Bronchial epithelial cell (primary cell): ENCODE results near the gene ZNF70. TPM values are rescaled to one million over a fixed set of nuclear protein-coding genes. Genes with fewer than 3 reads are reported as not detected.

Source experiments
- DNase-seq: peaks from one replicate; pipeline ENCODE4 v3.0.0-alpha.2; 2010; ENCODE audit warnings: low read depth
- FAIRE-seq: peaks from 2 replicates; lab custom pipeline; 2011; peaks lifted over from hg19 to GRCh38; lab: Jason Lieb, UNC
- H3K27me3 ChIP-seq: 2 replicates; pipeline ENCODE4 v1.5.1; 2011; ENCODE audit warnings: low read length; ENCODE audit not compliant: control insufficient read depth, insufficient read depth
- H3K36me3 ChIP-seq: 2 replicates; pipeline ENCODE4 v1.5.1; 2011; ENCODE audit warnings: low read length; ENCODE audit not compliant: control insufficient read depth, insufficient read depth
- H3K4me3 ChIP-seq: 2 replicates; pipeline ENCODE4 v1.5.1; 2011; ENCODE audit warnings: mild to moderate bottlenecking, low read depth, low read length, control low read depth
- CTCF ChIP-seq: IDR thresholded peaks from 2 replicates; pipeline ENCODE4 v1.5.1; 2011; ENCODE audit warnings: mild to moderate bottlenecking, moderate library complexity, low read length, control low read depth, inconsistent platforms; ENCODE audit not compliant: insufficient read depth, severe bottlenecking
- total RNA-seq: library from RNA; depleted of rRNA; stranded (reverse); fragments of >200 nt; gene quantifications from 2 replicates; pipeline ENCODE4 v1.2.1, GENCODE V29; 2014

The ZNF70 gene
- total RNA-seq, 1 donor from 2014 or later: 1.3 TPM

- DNase-seq (no peak), FAIRE-seq (no peak)
- no peaks in the 10 kb centered on the region for H3K27me3 ChIP-seq
- peaks cover 3% of the 10 kb centered on the region for H3K36me3 ChIP-seq
- H3K4me3 ChIP-seq: no peak overlapping the region
- no peak for TF ChIP-seq CTCF
These were observed 46.1 kb downstream of the ZNF70 start for GRCh38 chr22:23704829-23705228.

GRCh38 chr22:23704062-23704461 is 46.9 kb downstream of the ZNF70 start:
- H3K36me3 ChIP-seq: peaks cover 3% of the 10 kb centered on the region
- no peaks in the 10 kb centered on the region for H3K27me3 ChIP-seq
- no peak for FAIRE-seq
- no peak for TF ChIP-seq CTCF
- DNase-seq: no peak
- no peak overlapping the region for H3K4me3 ChIP-seq

GRCh38 chr22:23700706-23701105 is 50.2 kb downstream of the ZNF70 start:
- H3K27me3 ChIP-seq: no peaks in the 10 kb centered on the region
- FAIRE-seq (no peak), DNase-seq (peak; percentile 9)
- peaks cover 6% of the 10 kb centered on the region for H3K36me3 ChIP-seq
- no peak for TF ChIP-seq CTCF
- no peak overlapping the region for H3K4me3 ChIP-seq

- FAIRE-seq (no peak), DNase-seq (no peak)
- no peak for TF ChIP-seq CTCF
- Histone ChIP-seq H3K27me3 (no peaks in the 10 kb centered on the region), H3K4me3 (no peak overlapping the region), H3K36me3 (peaks cover 6% of the 10 kb centered on the region)
These were observed 52.2 kb downstream of the ZNF70 start for GRCh38 chr22:23698673-23699235.

- no peak for FAIRE-seq
- TF ChIP-seq CTCF: no peak
- Histone ChIP-seq H3K27me3 (no peaks in the 10 kb centered on the region), H3K4me3 (no peak overlapping the region), H3K36me3 (peaks cover 4% of the 10 kb centered on the region)
- DNase-seq: no peak
These were observed 52.8 kb downstream of the ZNF70 start for GRCh38 chr22:23698094-23698493.
